Measurements from ENCODE around the gene TACO1. TPM values are rescaled to one million over a fixed set of nuclear protein-coding genes. Genes with fewer than 3 reads are reported as not detected.

Gene TACO1
- total and polyA plus RNA-seq, 2 experiments from 2014 or later, result 15.4 to 19.9 TPM

GRCh38 chr17:63657786-63658185, 57.1 kb downstream of the TACO1 start (continued):
- TF ChIP-seq ETS1 (IDR thresholded peaks at IDR 0.05) (no peak), POLR2AphosphoS5 (IDR thresholded peaks at IDR 0.05; ENCODE audit: low read depth) (no peak), CREB1 (CRISPR knock-in tag; IDR thresholded peaks at IDR 0.05; ENCODE audit: low read depth) (no peak), ZNF462 (CRISPR knock-in tag; IDR thresholded peaks at IDR 0.05) (no peak)

Small RNA genes within 50 kb of the gene (small RNA-seq; reads per million reads assigned to genes)
- gene RNU6-288P (ENCODE audit: low replicate concordance), result not detected

Other genes with a start within 250 kb of the TACO1 start
- gene CYB561, start 154.6 kb upstream of the TACO1 start, total RNA-seq (2014; rRNA removed; shearing (Covaris generic)), result 21.9 and 30.9 TPM in 2 replicates
- gene CYB561, start 154.6 kb upstream of the TACO1 start, polyA plus RNA-seq (2016; fragmentation: Nextera tagmentation; extraction: Ambion mirVana), result 13.2 and 13.7 TPM in 2 replicates
- gene ACE, start 123.8 kb upstream of the TACO1 start, total RNA-seq (2014; rRNA removed; shearing (Covaris generic)), result 5.4 and 9.1 TPM in 2 replicates
- gene ACE, start 123.8 kb upstream of the TACO1 start, polyA plus RNA-seq (2016; fragmentation: Nextera tagmentation; extraction: Ambion mirVana), result 0.82 and 1.0 TPM in 2 replicates
- gene KCNH6, start 77.5 kb upstream of the TACO1 start, total RNA-seq (2014; rRNA removed; shearing (Covaris generic)), result 2.8 and 3.0 TPM in 2 replicates
- 1.1 and 1.3 TPM in 2 replicates for gene KCNH6, start 77.5 kb upstream of the TACO1 start, polyA plus RNA-seq (2016; fragmentation: Nextera tagmentation; extraction: Ambion mirVana)
- gene DCAF7, start 50.4 kb upstream of the TACO1 start, total RNA-seq (2014; rRNA removed; shearing (Covaris generic)), result 51.0 and 60.1 TPM in 2 replicates
- 31.3 and 33.2 TPM in 2 replicates for gene DCAF7, start 50.4 kb upstream of the TACO1 start, polyA plus RNA-seq (2016; fragmentation: Nextera tagmentation; extraction: Ambion mirVana)
- 22.2 and 24.6 TPM in 2 replicates for gene MAP3K3, start 21.5 kb downstream of the TACO1 start, total RNA-seq (2014; rRNA removed; shearing (Covaris generic))
- 6.1 and 7.3 TPM in 2 replicates for gene MAP3K3, start 21.5 kb downstream of the TACO1 start, polyA plus RNA-seq (2016; fragmentation: Nextera tagmentation; extraction: Ambion mirVana)
- gene LIMD2, start 99.2 kb downstream of the TACO1 start, total RNA-seq (2014; rRNA removed; shearing (Covaris generic)), result 98.8 and 119 TPM in 2 replicates
- 105 and 107 TPM in 2 replicates for gene LIMD2, start 99.2 kb downstream of the TACO1 start, polyA plus RNA-seq (2016; fragmentation: Nextera tagmentation; extraction: Ambion mirVana)
- gene STRADA, start 140.9 kb downstream of the TACO1 start, total RNA-seq (2014; rRNA removed; shearing (Covaris generic)), result 21.2 and 28.8 TPM in 2 replicates
- 17.8 and 18.0 TPM in 2 replicates for gene STRADA, start 140.9 kb downstream of the TACO1 start, polyA plus RNA-seq (2016; fragmentation: Nextera tagmentation; extraction: Ambion mirVana)
- 56.4 and 61.9 TPM in 2 replicates for gene CCDC47, start 172.7 kb downstream of the TACO1 start, total RNA-seq (2014; rRNA removed; shearing (Covaris generic))
- gene CCDC47, start 172.7 kb downstream of the TACO1 start, polyA plus RNA-seq (2016; fragmentation: Nextera tagmentation; extraction: Ambion mirVana), result 31.5 and 38.5 TPM in 2 replicates
- 101 TPM in 2 replicates for gene DDX42, start 173.3 kb downstream of the TACO1 start, total RNA-seq (2014; rRNA removed; shearing (Covaris generic))
- gene DDX42, start 173.3 kb downstream of the TACO1 start, polyA plus RNA-seq (2016; fragmentation: Nextera tagmentation; extraction: Ambion mirVana), result 50.9 and 57.8 TPM in 2 replicates
- 93.1 and 105 TPM in 2 replicates for gene PSMC5, start 226.5 kb downstream of the TACO1 start, total RNA-seq (2014; rRNA removed; shearing (Covaris generic))
- gene PSMC5, start 226.5 kb downstream of the TACO1 start, polyA plus RNA-seq (2016; fragmentation: Nextera tagmentation; extraction: Ambion mirVana), result 186 and 199 TPM in 2 replicates
- gene FTSJ3, start 226.8 kb downstream of the TACO1 start, total RNA-seq (2014; rRNA removed; shearing (Covaris generic)), result 48.4 and 61.5 TPM in 2 replicates
- gene FTSJ3, start 226.8 kb downstream of the TACO1 start, polyA plus RNA-seq (2016; fragmentation: Nextera tagmentation; extraction: Ambion mirVana), result 28.1 and 29.2 TPM in 2 replicates
- gene SMARCD2, start 241.8 kb downstream of the TACO1 start, total RNA-seq (2014; rRNA removed; shearing (Covaris generic)), result 121 and 133 TPM in 2 replicates
- 34.9 and 36.4 TPM in 2 replicates for gene SMARCD2, start 241.8 kb downstream of the TACO1 start, polyA plus RNA-seq (2016; fragmentation: Nextera tagmentation; extraction: Ambion mirVana)

All from GM23338 (cell line).